Stimulated activated naive CD8-positive, alpha-beta T cell treated with anti-CD3 and anti-CD28 coated beads, Interleukin-15, Interleukin-2, amounts not matched to agents 100 U/mL and 50 U/mL, for 24 hours (primary cell): ENCODE measurements around the gene ERO1A.

ENCODE experiments used
- ATAC-seq: fragments of 150-1000 bp; cut with Tn5 transposase; one replicate; pipeline ENCODE4 v1.10.0; 2021
- DNase-seq: peaks from one replicate; pipeline ENCODE4 v3.0.0; 2021

ERO1A gene

GRCh38 chr14:52607061-52607460 is 88.3 kb downstream of the ERO1A start:
- DNase-seq (no peak), ATAC-seq (no peak)

GRCh38 chr14:52602131-52602530 is 93.2 kb downstream of the ERO1A start:
- DNase-seq (no peak), ATAC-seq (no peak)

GRCh38 chr14:52599974-52600373 is 95.4 kb downstream of the ERO1A start:
- DNase-seq: no peak
- ATAC-seq: no peak

- DNase-seq: no peak
- ATAC-seq: no peak
Observed at GRCh38 chr14:52598568-52598967, 96.8 kb downstream of the ERO1A start.

GRCh38 chr14:52596861-52597260 is 98.5 kb downstream of the ERO1A start:
- DNase-seq (no peak), ATAC-seq (no peak)

- ATAC-seq (no peak), DNase-seq (no peak)
Observed at GRCh38 chr14:52596320-52596719, 99.0 kb downstream of the ERO1A start.

- DNase-seq (no peak), ATAC-seq (no peak)
Observed at GRCh38 chr14:52590318-52590717, 105.0 kb downstream of the ERO1A start.
